WERI-Rb-1 (cell line): ENCODE results near the gene TMEM128.
"Not testable (repeated sequence)": the region's sequence is repeated elsewhere in the genome, so short reads cannot be mapped to it uniquely, and the experiment has no call there.

Experiments
- DNase-seq: peaks from one replicate; pipeline ENCODE4 v3.0.0-alpha.2; 2020
- H3K27ac ChIP-seq: fragments of 250-450 bp; sonication (Bioruptor Pico); 2 replicates; pipeline ENCODE4 v1.5.1; 2020; ENCODE audit warnings: mild to moderate bottlenecking, moderate library complexity
- H3K27me3 ChIP-seq: fragments of 250-450 bp; sonication (Bioruptor Pico); 2 replicates; pipeline ENCODE4 v1.5.1; 2021; ENCODE audit warnings: mild to moderate bottlenecking, low read depth, moderate library complexity; ENCODE audit not compliant: insufficient read depth, severe bottlenecking
- H3K36me3 ChIP-seq: fragments of 250-450 bp; sonication (Bioruptor Pico); 2 replicates; pipeline ENCODE4 v1.5.1; 2020; ENCODE audit warnings: mild to moderate bottlenecking, moderate library complexity
- H3K4me3 ChIP-seq: 2 replicates; pipeline ENCODE4 v1.5.1; 2011; ENCODE audit warnings: low read depth, mild to moderate bottlenecking, control low read depth, low read length
- H3K9me3 ChIP-seq: fragments of 250-450 bp; sonication (Bioruptor Pico); 2 replicates; pipeline ENCODE4 v1.5.1; 2021; ENCODE audit warnings: mild to moderate bottlenecking, moderate library complexity; ENCODE audit not compliant: severe bottlenecking
- CTCF ChIP-seq: IDR thresholded peaks from 2 replicates; pipeline ENCODE4 v1.5.1; 2011; ENCODE audit warnings: low read depth, mild to moderate bottlenecking, control low read depth, inconsistent platforms, low read length

TMEM128 gene

GRCh38 chr4:4202510-4202909 is 45.5 kb downstream of the TMEM128 start:
- H3K9me3 ChIP-seq = peaks cover 5% of the 10 kb centered on the region
- H3K27ac ChIP-seq = no peak overlapping the region
- TF ChIP-seq CTCF = no peak
- no peaks in the 10 kb centered on the region for H3K36me3 ChIP-seq
- no peak for DNase-seq
- H3K4me3 ChIP-seq = no peak overlapping the region
- no peaks in the 10 kb centered on the region for H3K27me3 ChIP-seq

GRCh38 chr4:4200624-4201023 is 47.4 kb downstream of the TMEM128 start:
- no peak for DNase-seq
- no peaks in the 10 kb centered on the region for H3K9me3 ChIP-seq
- H3K27me3 ChIP-seq = no peaks in the 10 kb centered on the region
- H3K27ac ChIP-seq = no peak overlapping the region
- H3K36me3 ChIP-seq = no peaks in the 10 kb centered on the region
- no peak for TF ChIP-seq CTCF
- no peak overlapping the region for H3K4me3 ChIP-seq

GRCh38 chr4:4195354-4195753 is 52.7 kb downstream of the TMEM128 start:
- Histone ChIP-seq H3K9me3 (no peaks in the 10 kb centered on the region), H3K27me3 (no peaks in the 10 kb centered on the region), H3K36me3 (no peaks in the 10 kb centered on the region), H3K4me3 (no peak overlapping the region), H3K27ac (no peak overlapping the region)
- TF ChIP-seq CTCF = no peak
- DNase-seq = no peak

GRCh38 chr4:4188557-4188956 is 59.5 kb downstream of the TMEM128 start:
- H3K27ac ChIP-seq, H3K4me3 ChIP-seq, H3K36me3 ChIP-seq, H3K9me3 ChIP-seq, H3K27me3 ChIP-seq, DNase-seq: not testable (repeated sequence)
